CD4-positive, alpha-beta T cell treated with Interferon gamma for 1 hour (primary cell): ENCODE measurements around the gene HEXB.
A peak's percentile ranks its signal among the peaks of the same experiment; 100 is the strongest.

Experiments
- DNase-seq: peaks from one replicate; pipeline ENCODE4 v3.0.0-alpha.2; 2020

HEXB gene

GRCh38 chr5:74684900-74685851, at the start of gene HEXB:
TSS of gene HEXB (plus strand) at chr5:74685233. CDS start at chr5:74685261, 28 bp downstream.
- DNase-seq: peak; percentile 82

GRCh38 chr5:74636149-74636548, 48.9 kb upstream of the HEXB start:
- no peak for DNase-seq

GRCh38 chr5:74636552-74636951, 48.5 kb upstream of the HEXB start:
- no peak for DNase-seq

GRCh38 chr5:74638544-74638969, 46.5 kb upstream of the HEXB start:
- DNase-seq: no peak

- DNase-seq: no peak
Observed at GRCh38 chr5:74638970-74639806, 45.8 kb upstream of the HEXB start.

- DNase-seq: peak; percentile 29
Observed at GRCh38 chr5:74639807-74640449, 45.1 kb upstream of the HEXB start.

GRCh38 chr5:74640450-74640953, 44.5 kb upstream of the HEXB start, which contains the start of gene ENC1:
TSS of gene ENC1 (minus strand) at chr5:74640728. CDS start at chr5:74636485, 4,243 bp downstream.
- DNase-seq: peak; percentile 80

GRCh38 chr5:74640954-74641734, 43.9 kb upstream of the HEXB start:
- DNase-seq: peak; percentile 46

GRCh38 chr5:74641735-74642542, 43.1 kb upstream of the HEXB start:
- DNase-seq: no peak

- no peak for DNase-seq
Observed at GRCh38 chr5:74642543-74642863, 42.5 kb upstream of the HEXB start.

- peak; percentile 26 for DNase-seq
Observed at GRCh38 chr5:74643111-74643562, 41.9 kb upstream of the HEXB start.

- no peak for DNase-seq
Observed at GRCh38 chr5:74647096-74647495, 37.9 kb upstream of the HEXB start.

GRCh38 chr5:74648835-74649293, 36.2 kb upstream of the HEXB start:
- peak; percentile 18 for DNase-seq

GRCh38 chr5:74649421-74649973, 35.5 kb upstream of the HEXB start:
- DNase-seq: no peak

GRCh38 chr5:74651710-74652109, 33.3 kb upstream of the HEXB start:
- DNase-seq: no peak

GRCh38 chr5:74652576-74652975, 32.5 kb upstream of the HEXB start:
- DNase-seq: no peak

- no peak for DNase-seq
Observed at GRCh38 chr5:74653991-74654390, 31.0 kb upstream of the HEXB start.

- DNase-seq: no peak
Observed at GRCh38 chr5:74655206-74655605, 29.8 kb upstream of the HEXB start.

- DNase-seq: no peak
Observed at GRCh38 chr5:74655716-74656115, 29.3 kb upstream of the HEXB start.

GRCh38 chr5:74657165-74657564, 27.9 kb upstream of the HEXB start:
- no peak for DNase-seq

- no peak for DNase-seq
Observed at GRCh38 chr5:74659172-74659571, 25.9 kb upstream of the HEXB start.
